GM21576 (cell line): ENCODE data around the gene DENND1A.
"Not testable (repeated sequence)": the region's sequence is repeated elsewhere in the genome, so short reads cannot be mapped to it uniquely, and the experiment has no call there.

Experiments
- ATAC-seq: cut with Tn5 transposase; IDR thresholded peaks from one replicate; pipeline ENCODE4 v1.9.1; 2021; ENCODE audit warnings: mild to moderate bottlenecking, moderate library complexity; ENCODE audit not compliant: unreplicated experiment

Gene DENND1A

GRCh38 chr9:123825342-123826060, 104.4 kb downstream of the DENND1A start:
- no peak for ATAC-seq

GRCh38 chr9:123823194-123823947, 106.6 kb downstream of the DENND1A start:
- ATAC-seq: no peak

GRCh38 chr9:123821619-123822018, 108.3 kb downstream of the DENND1A start:
- no peak for ATAC-seq

- no peak for ATAC-seq
Observed at GRCh38 chr9:123820139-123820538, 109.8 kb downstream of the DENND1A start.

- ATAC-seq: no peak
Observed at GRCh38 chr9:123816817-123817472, 113.0 kb downstream of the DENND1A start.

- ATAC-seq: not testable (repeated sequence)
Observed at GRCh38 chr9:123815856-123816255, 114.1 kb downstream of the DENND1A start.

GRCh38 chr9:123814496-123814895, 115.4 kb downstream of the DENND1A start:
- ATAC-seq: no peak

GRCh38 chr9:123812984-123813383, 116.9 kb downstream of the DENND1A start:
- ATAC-seq: no peak

GRCh38 chr9:123807251-123807650, 122.7 kb downstream of the DENND1A start:
- ATAC-seq: no peak

GRCh38 chr9:123806829-123807228, 123.1 kb downstream of the DENND1A start:
- no peak for ATAC-seq

GRCh38 chr9:123798195-123798594, 131.7 kb downstream of the DENND1A start:
- ATAC-seq: no peak

GRCh38 chr9:123796618-123797484, 133.1 kb downstream of the DENND1A start:
- ATAC-seq: no peak

GRCh38 chr9:123796094-123796493, 133.8 kb downstream of the DENND1A start:
- ATAC-seq: no peak

GRCh38 chr9:123795336-123795735, 134.6 kb downstream of the DENND1A start:
- ATAC-seq: no peak

GRCh38 chr9:123792501-123792900, 137.4 kb downstream of the DENND1A start:
- ATAC-seq: no peak

GRCh38 chr9:123789554-123790292, 140.2 kb downstream of the DENND1A start:
- no peak for ATAC-seq

GRCh38 chr9:123787416-123787815, 142.5 kb downstream of the DENND1A start:
- ATAC-seq: no peak

- ATAC-seq: no peak
Observed at GRCh38 chr9:123784518-123784917, 145.4 kb downstream of the DENND1A start.

GRCh38 chr9:123778232-123778902, 151.6 kb downstream of the DENND1A start:
- no peak for ATAC-seq
